HG03442 (cell line): ENCODE results near the gene EPN3.

Experiments
- ATAC-seq: cut with Tn5 transposase; IDR thresholded peaks from one replicate; pipeline ENCODE4 v1.9.1; 2021; ENCODE audit warnings: mild to moderate bottlenecking, moderate library complexity; ENCODE audit not compliant: unreplicated experiment

The EPN3 gene

DNA sequence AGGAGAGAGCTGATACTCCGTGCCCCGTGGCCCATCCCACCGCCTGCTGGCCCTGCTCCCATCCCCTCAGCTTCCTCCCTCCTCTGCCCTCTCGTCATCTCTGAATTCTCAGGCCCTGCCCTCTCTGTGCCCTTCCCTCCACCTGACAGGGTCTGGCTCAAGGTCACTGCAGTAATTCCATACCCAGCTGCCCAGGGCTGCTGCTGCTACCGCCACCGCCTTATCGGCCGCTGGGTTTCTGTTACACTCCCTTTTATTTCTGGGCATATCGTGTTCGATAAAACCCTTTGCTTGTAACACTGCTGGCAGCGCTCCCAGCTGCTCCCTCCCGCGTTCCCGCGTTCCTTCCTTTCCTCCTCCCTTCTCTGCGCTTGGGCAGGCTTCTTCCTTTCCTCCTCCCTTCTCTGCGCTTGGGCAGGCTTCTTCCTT is 1.2 kb downstream of the EPN3 start:
- no peak for ATAC-seq

DNA sequence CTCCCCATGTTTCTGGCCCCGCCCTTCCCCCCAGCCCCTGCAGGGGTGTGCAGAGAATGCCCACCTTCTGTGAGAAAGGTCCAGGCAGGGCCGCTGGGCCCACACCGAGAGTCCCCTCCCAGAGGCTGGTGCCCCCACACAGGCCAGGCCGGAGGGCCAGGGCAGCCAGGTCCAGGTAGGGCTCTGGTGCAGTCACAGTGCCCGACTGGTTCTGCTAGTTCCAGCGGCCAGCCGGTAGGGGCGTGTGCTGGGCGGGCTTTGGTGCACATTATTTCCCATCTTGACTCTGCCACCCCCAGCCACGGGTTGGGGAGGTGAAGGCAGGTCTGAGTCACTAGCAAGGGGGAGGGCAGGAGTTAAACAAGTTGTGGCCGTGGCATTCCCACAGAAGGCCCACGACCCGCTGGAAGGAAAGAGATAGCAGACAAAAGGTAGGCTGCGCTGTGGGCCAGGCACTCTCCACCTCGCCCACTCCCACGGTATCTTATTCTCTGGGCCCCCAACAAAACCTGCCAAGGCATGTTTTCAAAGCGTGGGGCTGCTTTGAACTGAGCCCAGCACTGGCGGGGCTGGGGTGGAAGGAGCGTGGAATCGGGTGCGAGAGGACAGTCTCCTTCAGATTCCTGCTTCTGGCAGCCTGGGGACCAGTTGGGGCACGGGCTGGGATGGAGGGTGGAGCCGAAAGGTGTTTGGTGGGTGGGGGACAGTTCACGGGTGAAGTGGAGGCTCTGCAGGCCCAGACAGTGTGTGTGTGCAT is 1.9 kb downstream of the EPN3 start:
- ATAC-seq: no peak

DNA sequence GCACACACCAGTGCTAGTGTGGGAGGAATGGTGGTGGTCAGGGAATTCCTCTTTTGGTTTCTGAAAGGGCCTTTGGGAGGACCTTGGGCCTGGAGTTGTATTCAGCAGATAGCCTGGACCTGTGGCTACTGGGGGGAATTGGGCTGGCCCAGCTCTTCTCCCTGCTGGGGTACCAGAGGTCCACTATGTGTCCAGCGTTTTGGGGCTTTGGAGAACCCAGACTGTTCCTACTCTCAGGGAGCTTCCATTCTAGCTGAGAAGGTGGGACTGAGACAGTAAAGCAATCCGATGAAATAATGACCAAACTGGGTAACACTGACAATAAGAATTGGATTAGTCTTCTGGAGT is 2.4 kb downstream of the EPN3 start:
- ATAC-seq: no peak

DNA sequence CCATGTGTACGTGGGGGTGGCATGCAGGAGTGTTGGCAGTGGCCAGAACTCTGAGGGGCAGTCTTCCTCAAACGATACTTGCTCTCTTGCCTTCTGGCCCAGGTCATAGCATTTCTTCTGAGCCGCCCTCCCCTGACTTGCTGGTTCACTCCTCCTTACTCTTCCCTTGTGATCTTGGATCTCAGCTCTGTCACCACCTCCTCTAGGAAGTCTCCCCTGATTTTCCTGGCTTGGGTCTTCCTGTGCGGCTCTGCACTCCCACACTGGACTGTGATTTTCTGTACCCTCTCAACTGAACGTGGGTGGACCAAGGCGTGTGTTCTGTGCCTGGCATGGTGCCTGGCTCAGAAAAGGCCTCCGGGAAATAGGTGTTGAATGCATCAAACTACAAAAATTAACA is 2.9 kb downstream of the EPN3 start:
- no peak for ATAC-seq

DNA sequence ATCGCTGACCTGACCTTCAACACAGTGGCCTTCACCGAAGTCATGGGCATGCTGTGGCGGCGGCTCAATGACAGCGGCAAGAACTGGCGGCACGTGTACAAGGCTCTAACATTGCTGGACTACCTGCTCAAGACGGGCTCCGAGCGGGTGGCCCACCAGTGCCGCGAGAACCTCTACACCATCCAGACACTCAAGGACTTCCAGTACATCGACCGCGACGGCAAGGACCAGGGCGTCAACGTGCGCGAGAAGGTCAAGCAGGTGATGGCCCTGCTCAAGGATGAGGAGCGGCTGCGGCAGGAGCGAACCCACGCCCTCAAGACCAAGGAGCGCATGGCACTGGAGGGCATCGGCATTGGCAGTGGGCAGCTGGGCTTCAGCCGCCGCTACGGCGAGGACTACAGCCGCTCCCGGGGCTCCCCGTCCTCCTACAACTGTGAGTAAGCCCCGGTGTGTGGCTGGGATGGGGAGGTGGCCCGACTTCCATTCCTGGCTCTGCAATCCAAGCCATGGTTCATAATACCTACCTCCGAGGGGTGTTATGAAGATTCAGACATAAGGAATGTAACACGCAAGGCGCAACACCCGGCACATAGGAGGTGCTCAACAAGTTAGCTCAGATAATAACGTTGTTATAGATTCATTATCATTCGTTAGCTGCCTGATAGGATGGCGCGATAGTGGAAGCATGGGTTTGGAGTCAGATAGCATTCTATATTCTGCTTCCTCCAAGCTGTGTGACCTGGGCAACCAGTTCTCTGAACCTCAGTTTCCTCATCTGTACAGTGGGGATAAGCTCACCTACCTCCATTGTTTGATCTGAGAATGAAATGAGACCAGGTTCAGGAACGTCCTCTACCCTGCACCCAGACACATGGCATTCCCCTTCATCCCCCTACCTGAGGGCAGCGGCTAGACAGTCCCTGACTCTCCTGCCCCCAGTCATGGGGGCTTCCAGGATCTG is 4.4 kb downstream of the EPN3 start:
- no peak for ATAC-seq

DNA sequence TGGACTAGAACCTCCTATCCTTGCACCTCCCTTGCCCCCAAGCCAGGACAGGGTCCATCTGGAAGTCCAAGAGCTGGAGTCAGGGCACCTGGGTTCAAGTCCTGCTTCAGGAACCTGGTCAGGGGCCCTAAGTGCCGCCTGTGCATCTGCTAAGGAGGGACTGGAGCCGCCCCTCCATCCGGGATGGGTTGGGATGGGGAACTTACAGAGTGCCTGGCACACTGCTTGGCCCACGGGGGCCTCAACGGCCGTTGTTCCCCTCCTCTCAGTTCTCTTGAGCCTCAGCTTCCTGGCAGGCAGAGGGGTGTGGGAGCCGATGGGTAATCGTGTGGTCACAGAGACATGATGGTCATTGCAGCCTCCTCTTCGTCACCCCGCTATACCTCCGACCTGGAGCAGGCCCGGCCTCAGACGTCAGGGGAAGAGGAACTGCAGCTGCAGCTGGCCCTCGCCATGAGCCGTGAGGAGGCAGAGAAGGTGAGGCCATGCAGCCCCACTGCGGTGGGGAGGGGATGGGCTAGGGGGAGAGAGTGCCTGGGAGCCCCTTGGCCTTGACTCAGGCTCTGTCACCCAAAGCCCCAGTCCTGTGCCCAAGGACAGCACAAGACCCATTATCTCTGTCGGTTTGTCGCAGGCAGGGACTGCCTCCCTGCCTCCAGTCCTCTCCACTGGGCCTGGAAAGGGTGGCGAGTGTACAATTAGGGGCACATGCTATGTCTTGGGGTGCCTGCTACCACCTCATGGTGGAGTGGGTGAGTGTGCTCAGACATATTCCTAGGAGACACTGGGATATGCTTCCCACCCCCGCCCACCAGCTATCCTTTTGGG is 5.4 kb downstream of the EPN3 start:
- ATAC-seq: no peak

DNA sequence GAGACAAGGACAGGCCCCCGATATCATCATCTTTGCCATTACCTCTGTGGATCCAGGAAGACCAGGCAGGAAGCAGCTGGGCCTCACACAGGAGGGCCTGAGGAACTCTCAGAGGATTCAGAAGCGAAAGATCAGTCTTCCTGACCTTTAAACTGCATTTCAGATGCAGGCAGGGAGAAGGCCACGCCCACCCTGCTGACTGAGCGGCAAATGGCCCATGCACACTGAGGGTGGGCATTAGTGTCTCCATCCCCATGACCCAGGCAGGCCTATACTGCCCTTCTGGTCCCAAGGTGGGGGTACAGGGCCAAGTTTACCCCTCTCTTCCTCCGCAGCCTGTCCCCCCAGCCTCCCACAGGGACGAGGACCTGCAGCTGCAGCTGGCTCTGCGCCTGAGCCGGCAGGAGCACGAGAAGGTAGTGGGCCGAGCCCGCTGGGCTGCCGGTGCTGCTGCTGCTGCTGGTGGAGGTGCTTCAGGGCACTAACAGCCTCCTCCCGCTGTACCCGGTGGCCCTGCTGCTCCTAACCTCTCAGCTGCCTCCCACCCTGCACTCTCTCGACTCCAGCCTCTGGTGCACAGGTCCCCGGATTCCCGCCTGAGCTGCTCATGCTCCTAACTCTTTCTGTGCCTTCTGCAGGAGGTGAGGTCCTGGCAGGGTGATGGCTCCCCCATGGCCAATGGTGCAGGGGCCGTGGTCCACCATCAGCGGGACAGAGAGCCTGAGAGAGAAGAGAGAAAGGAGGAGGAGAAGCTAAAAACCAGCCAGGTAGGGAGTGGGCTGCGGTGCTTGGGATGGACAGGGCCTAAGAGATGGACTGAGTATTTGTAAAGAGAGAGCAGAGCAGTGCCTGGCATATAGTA is 6.2 kb downstream of the EPN3 start:
- no peak for ATAC-seq

DNA sequence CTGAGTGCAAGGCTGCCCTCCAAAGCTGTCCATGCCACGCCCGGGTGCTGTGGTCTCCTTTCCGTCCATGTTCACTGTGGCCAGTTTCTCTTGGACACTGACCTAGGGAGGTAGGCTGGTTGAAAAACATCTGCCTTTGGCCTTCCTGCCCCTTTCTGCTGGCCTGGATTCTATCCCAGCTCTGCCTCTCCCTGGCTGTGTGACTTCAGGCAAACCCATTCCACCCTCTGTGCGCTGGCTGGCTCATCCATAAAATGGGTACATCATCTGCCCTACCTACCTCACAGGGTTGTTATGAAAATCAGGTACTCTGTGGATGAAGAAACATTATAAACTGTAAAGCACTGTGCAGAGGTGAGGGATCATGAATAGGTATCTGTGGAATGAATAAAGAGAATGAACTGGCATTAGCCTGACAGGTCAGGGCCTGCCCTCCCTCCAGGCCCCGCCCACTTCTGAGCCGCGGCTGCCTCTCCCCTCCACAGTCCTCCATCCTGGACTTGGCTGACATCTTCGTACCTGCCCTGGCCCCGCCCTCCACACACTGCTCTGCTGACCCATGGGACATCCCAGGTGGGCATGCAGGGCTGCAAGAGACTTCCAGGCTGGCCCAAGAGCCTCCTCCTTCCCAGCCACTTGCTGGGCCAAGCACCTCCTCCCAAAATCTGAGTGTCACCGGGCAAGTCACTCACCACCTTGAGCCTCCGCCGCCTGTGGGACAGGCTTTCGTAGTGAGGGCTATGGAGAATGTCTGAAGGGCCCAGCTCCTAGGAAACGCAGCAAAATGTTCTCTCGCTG is 7.4 kb downstream of the EPN3 start:
- no peak for ATAC-seq

DNA sequence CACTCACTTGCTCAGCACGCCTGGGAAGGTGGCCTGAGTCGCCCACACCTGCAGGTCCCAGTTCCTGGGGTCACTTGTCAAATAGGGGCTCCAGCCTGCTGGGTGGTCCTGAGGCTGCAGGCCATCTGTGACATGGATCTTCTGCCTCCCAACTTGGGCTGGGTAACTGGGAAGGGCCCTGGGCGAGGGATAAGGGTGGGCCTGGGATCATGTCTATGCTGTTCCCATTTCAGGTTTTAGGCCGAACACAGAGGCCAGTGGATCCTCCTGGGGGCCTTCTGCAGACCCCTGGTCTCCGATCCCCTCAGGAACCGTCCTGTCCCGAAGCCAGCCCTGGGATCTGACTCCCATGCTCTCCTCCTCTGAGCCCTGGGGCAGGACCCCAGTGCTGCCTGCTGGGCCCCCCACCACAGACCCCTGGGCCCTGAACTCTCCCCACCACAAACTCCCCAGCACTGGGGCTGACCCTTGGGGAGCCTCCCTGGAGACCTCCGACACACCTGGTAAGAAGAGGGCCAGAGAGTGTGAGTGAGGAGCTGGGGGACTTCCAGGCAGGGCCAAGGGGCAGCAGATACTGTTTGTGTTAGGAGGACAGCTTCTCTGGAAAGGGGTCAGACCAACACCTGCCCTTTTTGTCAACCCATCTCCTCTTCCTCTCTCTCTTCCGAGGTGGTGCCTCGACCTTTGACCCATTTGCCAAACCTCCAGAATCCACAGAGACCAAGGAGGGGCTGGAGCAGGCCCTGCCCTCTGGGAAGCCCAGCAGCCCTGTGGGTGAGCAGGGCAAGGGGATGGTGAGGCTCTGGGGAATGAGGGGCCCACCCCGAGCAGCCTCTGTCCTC is 8.2 kb downstream of the EPN3 start:
- ATAC-seq: no peak

DNA sequence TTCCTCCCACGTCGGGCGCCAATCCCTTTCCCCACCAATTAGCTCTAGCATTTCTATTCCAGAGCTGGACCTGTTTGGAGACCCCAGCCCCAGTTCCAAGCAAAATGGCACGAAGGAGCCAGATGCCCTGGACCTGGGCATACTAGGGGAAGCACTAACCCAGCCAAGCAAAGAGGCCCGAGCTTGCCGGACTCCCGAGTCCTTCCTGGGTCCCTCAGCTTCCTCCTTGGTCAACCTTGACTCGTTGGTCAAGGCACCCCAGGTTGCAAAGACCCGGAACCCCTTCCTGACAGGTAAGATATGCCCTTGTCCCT is 8.8 kb downstream of the EPN3 start:
- ATAC-seq: no peak

DNA sequence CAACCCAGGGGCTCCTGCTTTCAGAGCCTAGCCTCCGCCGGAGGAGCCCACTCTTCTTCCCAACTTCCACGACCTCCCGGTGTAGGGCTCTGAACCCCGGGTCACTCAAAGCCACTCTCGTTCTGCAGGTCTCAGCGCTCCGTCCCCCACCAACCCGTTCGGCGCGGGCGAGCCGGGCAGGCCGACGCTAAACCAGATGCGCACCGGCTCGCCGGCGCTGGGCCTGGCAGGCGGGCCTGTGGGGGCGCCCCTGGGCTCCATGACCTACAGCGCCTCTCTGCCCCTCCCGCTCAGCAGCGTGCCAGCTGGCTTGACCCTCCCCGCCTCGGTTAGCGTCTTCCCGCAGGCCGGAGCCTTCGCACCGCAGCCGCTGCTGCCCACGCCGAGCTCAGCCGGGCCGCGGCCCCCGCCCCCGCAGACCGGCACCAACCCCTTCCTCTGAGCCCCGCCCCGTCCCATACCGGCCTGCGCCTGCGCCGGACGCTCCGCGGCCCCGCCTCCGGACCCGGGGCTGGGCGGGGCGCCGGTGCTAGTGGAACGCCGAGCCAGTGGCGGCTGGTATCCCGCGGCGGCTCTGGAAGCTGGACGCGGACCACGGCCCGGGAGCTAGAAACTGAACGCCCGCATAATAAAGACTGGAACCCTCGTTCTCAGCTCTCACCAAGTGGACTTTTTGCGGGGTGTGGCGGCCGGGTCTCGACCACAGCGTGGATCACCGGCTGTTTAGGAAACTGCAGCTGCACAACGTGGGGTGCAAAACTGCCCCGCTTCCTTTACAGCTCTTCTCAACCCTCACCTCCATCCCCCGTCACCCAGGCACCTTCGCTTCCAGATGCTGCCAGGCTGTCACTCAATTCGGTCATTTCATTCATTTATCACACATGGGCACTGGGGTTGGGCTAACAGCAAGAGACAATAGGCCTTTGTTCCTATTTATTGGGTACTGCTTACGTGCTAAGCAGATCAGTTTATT is 9.5 kb downstream of the EPN3 start:
- ATAC-seq: peak; percentile 70

DNA sequence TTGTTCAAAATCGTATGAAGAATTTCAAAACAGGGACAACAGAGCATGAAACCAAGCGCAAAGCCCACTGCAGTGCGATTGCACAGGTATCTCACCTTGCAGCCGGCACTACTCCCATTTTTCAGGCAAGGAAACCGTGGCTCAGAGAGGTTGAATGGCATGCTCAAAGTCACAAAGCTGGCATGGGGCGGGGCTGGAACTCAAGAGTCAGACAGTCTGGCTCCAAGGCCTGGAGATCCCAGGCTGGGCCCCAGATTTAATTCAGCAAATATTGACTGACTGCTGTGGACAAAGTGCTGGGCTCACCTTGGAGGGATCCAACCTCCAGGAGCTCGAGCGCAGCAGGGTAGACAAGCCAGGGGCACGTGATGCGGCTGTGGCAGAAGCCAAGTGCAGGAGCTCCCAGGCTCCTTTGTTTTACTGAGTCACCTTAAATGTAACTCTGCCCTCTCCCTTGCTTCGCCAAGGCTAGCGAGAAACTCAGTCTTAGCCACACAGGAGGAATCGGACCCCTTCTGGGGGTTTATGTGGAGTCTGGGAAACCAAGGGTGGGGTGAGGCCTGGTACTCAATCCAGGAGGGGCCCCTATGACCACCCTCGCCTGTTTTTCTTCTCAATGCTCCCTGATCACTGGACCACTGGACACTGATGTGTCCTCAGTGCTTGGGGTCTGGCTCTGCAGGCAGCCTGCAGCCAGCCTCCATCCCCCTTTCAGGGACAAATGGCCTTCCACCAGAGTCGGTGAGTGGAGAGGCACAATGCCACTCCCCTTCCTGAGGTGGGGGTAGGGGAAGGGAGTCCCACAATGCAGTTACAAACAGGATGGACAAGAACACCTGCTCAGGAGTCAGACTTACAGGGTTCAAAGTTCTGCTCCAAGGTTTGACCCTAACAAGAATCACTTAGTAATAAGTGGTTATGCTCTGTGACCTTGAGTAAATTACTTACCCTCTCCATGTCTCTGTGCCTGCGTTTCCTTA is 10.6 kb downstream of the EPN3 start:
- ATAC-seq: no peak

DNA sequence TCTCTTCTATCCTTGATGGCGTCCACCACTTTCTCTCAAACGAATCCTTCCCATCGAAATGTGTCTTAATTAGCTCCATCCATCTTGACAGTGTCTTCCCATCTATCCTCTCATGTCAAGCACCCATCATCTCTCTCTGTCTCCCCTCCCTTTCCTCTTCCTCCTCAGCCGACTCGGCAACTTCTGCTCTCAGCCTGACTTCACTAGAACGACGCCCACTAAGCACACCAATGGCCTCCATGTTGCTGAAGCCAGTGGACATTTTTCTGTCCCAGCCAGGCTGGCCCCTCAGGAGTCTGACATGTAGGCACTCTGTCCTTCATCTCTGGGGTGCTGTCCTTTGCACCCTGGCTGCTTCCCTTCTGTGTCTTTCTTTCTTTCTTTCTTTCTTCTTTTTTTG is 12.0 kb downstream of the EPN3 start:
- ATAC-seq: no peak

DNA sequence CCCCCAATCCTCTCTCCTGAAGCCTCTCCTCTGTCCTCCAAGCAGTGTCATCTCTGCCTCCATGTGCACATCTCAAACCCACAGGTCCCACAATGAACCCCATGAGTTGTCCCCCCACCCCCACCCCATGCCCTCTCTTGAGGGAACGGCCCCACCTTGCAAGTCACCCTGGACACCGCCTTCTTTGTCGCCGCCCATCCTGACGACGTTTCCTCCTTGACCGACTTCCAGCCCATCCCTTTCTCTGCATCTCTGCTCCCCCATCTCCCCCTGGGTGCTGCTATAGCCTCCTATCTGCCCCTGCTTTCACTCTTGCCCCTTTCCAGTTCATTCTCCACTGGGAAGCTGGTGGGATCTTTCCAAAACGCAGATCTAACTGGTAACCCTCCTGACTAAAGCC is 12.8 kb downstream of the EPN3 start:
- ATAC-seq: no peak

DNA sequence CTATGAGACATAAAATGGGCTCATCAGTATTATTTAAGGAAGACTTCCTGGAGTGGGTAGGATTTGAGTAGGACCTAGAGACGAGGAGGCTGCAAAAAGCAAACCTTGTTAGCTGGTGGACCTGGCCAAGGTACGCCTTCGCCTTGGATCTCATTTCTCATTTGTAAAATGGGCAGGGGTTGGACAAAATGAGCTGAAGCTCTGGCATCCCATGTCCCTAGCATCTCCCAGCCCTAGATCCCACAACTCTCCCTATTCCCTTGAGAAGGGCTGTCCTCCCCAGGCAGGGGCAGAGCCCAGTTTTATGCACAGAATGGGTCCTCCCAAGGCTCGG is 14.1 kb downstream of the EPN3 start:
- ATAC-seq: no peak

DNA sequence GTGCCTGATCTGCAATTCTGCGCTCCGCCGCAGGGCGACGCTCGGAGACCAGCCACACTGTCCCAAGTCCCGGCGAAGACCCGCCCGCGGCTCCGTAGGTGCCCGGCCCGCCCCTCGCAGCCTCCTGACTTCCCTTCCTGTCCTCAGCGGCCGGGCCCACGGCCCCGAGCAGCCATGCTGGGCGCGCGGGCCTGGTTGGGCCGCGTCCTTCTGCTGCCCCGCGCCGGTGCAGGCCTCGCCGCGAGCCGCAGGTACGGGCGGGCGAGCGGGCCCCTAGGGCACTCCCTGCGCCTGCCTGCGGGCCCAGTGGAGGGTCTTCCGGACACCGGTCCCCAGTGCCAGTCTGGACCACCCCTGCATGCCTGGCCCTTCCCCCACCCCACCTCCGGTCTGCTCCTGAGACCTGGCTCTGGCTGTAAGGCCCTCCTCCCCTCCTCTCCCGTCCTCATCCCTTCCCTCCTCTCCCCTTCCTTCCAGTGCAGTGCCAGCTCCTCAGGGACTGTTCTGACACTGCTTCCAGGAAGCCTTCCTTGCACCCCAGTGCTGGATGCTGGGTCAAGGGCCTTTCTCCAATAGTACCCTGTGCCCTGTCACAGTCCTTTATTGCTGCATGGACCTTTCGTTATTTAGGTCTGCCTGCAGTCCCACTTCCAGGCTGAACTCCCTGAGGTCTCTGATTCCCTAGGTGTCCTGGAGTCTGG is 14.7 kb downstream of the EPN3 start, which contains the start of gene SPATA20:
TSS of gene SPATA20 (plus strand) at position 140 of the 701 bp plus-strand sequence. CDS start at position 175, 35 bp downstream.
- ATAC-seq: peak; percentile 77
